Left colon (tissue), 2 donors: Measurements from ENCODE around the gene PNPLA7. TPM values are rescaled to one million over a fixed set of nuclear protein-coding genes. Genes with fewer than 3 reads are reported as not detected.
"Not testable (repeated sequence)": the region's sequence is repeated elsewhere in the genome, so short reads cannot be mapped to it uniquely, and the experiment has no call there.

Experiments
- ATAC-seq: fragments of 200-7000 bp; cut with Tn5 transposase; one replicate; pipeline ENCODE4 v1.9.1; 2020; ENCODE audit warnings: mild to moderate bottlenecking, moderate library complexity
- DNase-seq, 2 donors: peaks; one replicate each; pipeline ENCODE4 v3.0.0-alpha.2; 2020
- intact Hi-C, 2 donors: fragments of 100-400 bp; cut with DNase I in 1 of 2; cut with micrococcal nuclease in 1 of 2; formaldehyde crosslinking; loops; one replicate each; pipeline versions ENCODE4 v1.11.2 to v1.14.0; 2022; cut with DNase I, micrococcal nuclease
- total RNA-seq, 2 donors: library from RNA; stranded (reverse); fragmentation: NEBNext Ultra II Directional; extraction: Animal tissue kit (Norgen Biotek cat#: 25700); gene quantifications; one replicate each; pipeline ENCODE4 v1.2.1, GENCODE V29; 2021
- donor health status: DM: no; HTN: no; CAD: no.
- donor health status: DM: yes; HTN: yes; CAD: no.

The PNPLA7 gene
- total RNA-seq, 2 donors from 2014 or later: 18.4 to 22.4 TPM

GRCh38 chr9:137521405-137521985, 28.7 kb downstream of the PNPLA7 start:
- DNase-seq (no peak), ATAC-seq (no peak)
- intact Hi-C loops: no loop called here

GRCh38 chr9:137520614-137521404, 29.4 kb downstream of the PNPLA7 start:
- ATAC-seq: no peak
- intact Hi-C loops: no loop called here
- DNase-seq: no peak

- intact Hi-C loops: no loop called here
Measured at GRCh38 chr9:137519553-137519952, 30.6 kb downstream of the PNPLA7 start.

GRCh38 chr9:137518661-137519459, 31.3 kb downstream of the PNPLA7 start:
- ATAC-seq, DNase-seq, intact Hi-C loops: not testable (repeated sequence)

More at GRCh38 chr9:137519553-137519952, 30.6 kb downstream of the PNPLA7 start:
- DNase-seq (no peak), ATAC-seq (no peak)

- intact Hi-C loops: no loop called here
- no peak for DNase-seq
- ATAC-seq: no peak
Measured at GRCh38 chr9:137516144-137516917, 33.9 kb downstream of the PNPLA7 start.

- intact Hi-C loops: no loop called here
- ATAC-seq (no peak), DNase-seq (no peak)
Measured at GRCh38 chr9:137515338-137515724, 34.9 kb downstream of the PNPLA7 start.

GRCh38 chr9:137514691-137515337, 35.4 kb downstream of the PNPLA7 start:
- intact Hi-C loops: no loop called here
- ATAC-seq: no peak
- no peak for DNase-seq

- peak; percentile 95 for ATAC-seq
- DNase-seq: peak in 1 of 2 donors; percentile 36
Measured at GRCh38 chr9:137513801-137514570, 36.2 kb downstream of the PNPLA7 start.

GRCh38 chr9:137513136-137513535, 37.1 kb downstream of the PNPLA7 start:
- ATAC-seq, intact Hi-C loops: not testable (repeated sequence)

More at GRCh38 chr9:137513801-137514570, 36.2 kb downstream of the PNPLA7 start:
- intact Hi-C loops: not testable (repeated sequence)

GRCh38 chr9:137511758-137512463, 38.3 kb downstream of the PNPLA7 start:
- intact Hi-C loops: no loop called here
- DNase-seq: no peak
- no peak for ATAC-seq

More at GRCh38 chr9:137513136-137513535, 37.1 kb downstream of the PNPLA7 start:
- not testable (repeated sequence) for DNase-seq

GRCh38 chr9:137511126-137511525, 39.1 kb downstream of the PNPLA7 start:
- intact Hi-C loops, DNase-seq, ATAC-seq: not testable (repeated sequence)

GRCh38 chr9:137509198-137509597, 41.0 kb downstream of the PNPLA7 start:
- ATAC-seq: no peak
- intact Hi-C loops: no loop called here
- no peak for DNase-seq

- ATAC-seq (no peak), DNase-seq (no peak)
- intact Hi-C loops: no loop called here
Measured at GRCh38 chr9:137506702-137507171, 43.5 kb downstream of the PNPLA7 start.

GRCh38 chr9:137506274-137506673, 43.9 kb downstream of the PNPLA7 start:
- no peak for ATAC-seq
- intact Hi-C loops: no loop called here
- DNase-seq: no peak

GRCh38 chr9:137505421-137506140, 44.6 kb downstream of the PNPLA7 start:
- intact Hi-C loops: no loop called here
- DNase-seq: no peak
- ATAC-seq: no peak

GRCh38 chr9:137504432-137504777, 45.8 kb downstream of the PNPLA7 start:
- ATAC-seq: no peak

More at GRCh38 chr9:137504432-137504777, 45.8 kb downstream of the PNPLA7 start:
- intact Hi-C loops: no loop called here
- DNase-seq: no peak
